HG03457 (cell line): ENCODE measurements around the gene SNX14.

Experiments
- ATAC-seq: cut with Tn5 transposase; IDR thresholded peaks from one replicate; pipeline ENCODE4 v1.9.1; 2021; ENCODE audit warnings: moderate number of reproducible peaks; ENCODE audit not compliant: unreplicated experiment

The SNX14 gene

GRCh38 chr6:85506441-85507093 lies 87.1 kb downstream of the SNX14 start:
- no peak for ATAC-seq

DNA sequence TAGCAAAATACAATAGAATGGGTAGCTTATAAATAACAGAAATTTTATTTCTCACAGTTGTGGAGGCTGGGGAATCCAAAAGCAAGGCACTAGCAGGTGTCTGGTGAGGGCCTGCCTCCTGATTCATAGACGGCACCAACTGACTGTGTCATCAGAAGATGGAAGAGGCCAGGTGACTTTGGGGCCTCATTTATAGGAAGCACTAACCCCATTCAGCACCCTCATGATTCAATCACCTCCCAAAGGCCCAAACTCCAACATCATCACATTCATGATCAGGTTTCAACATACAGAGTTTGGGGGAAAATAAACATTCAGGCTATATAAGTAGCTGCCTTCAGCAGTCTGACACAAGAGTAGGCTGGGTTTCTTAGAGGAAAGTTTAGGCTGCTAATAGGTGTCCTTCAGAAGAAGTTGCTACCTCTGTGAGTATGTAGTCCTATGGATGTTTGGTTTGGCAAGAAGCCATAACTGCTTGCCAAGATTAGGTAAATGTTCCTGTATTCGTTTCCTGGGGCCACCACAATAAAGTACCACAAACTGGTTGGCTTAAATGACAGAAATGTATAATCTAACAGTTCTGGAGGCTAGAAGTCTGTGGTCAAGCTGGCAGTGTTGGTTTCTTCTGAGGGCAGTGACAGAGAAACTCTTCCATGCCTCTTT lies 94.9 kb downstream of the SNX14 start:
- no peak for ATAC-seq

DNA sequence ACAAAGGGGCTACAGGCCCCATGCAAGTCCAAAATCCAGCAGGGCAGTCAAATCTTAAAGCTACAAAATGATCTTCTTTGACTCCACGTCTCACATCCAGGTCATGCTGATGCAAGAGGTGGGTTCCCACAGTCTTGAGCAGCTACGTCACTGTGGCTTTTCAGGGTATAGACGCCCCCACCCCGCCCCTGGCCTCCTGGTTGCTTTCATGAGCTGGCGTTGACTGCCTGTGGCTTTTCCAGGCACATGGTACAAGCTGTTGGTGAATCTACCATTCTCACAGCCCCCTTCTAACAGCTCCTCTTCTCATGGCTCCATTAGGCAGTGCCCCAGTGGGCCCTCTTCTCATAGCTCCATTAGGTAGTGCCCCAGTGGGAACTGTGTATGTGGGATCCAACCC lies 96.8 kb downstream of the SNX14 start:
- ATAC-seq: no peak

DNA sequence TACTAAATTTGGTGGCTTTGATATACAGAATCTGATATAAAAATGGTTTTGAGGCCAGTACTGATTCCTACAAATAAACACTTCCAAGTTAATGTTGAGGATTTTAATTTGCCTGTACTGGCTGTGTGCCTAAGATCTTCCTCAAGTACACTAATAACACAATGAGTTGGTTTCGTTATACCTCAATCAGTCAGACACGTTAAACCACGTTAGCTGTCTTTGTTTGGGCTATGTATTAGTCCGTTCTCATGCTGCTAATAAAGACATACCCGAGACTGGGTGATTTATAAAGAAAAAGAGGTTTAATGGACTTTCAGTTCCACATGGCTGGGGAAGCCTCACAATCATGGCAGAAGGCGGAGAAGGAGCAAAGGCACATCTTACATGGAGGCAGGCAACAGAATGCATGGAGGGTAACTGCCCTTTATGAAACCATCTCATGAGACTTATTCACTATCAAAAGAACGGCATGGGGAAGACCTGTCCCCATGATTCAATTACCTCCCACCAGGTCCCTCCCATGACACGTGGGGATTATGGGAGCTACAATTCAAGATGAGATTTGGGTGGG lies 97.6 kb downstream of the SNX14 start:
- no peak for ATAC-seq

- no peak for ATAC-seq
Measured at GRCh38 chr6:85494547-85495536, 98.8 kb downstream of the SNX14 start.

- no peak for ATAC-seq
Measured at GRCh38 chr6:85493389-85493788, 100.3 kb downstream of the SNX14 start.

- ATAC-seq: no peak
Measured at GRCh38 chr6:85490516-85491248, 103.0 kb downstream of the SNX14 start.

DNA sequence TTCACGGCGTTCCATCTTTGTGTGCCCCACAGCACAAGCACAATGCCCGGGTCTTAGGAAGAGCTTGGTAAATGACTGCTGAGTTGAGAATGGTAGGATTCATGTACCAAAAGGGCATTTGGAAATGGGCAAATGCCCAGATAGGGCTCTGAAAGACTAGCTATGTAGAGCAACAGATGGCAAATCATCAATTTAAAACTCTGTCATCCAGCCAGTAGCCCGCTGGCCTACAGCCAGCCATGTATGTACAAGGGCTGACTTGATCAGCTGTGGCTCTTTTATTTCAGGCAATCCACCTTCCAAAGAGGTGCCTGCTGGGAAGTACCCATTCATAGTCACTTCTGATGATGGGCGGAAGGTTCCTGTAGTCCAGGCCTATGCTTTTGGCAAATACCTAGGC lies 108.7 kb downstream of the SNX14 start:
- ATAC-seq: no peak

DNA sequence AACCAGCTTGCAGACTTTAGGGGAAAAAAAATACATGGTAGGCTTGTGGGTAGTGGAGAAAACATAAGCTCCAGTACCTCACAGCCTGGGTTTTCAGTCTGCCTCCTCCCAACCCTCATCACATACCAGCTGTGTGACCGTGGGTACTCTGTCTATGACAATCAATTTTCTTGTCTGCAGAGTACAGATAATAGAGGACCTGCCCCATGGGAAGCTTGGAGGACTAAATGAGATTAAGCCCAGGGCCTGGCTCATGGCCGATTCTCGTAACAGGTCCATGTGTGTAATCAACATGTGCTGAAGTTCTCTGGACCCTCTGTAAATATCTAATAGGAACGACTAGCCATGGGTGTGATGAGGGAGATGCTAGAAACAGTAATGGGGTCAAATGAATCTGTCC lies 109.8 kb downstream of the SNX14 start:
- no peak for ATAC-seq

- peak; percentile 88 for ATAC-seq
Measured at GRCh38 chr6:85482905-85483700, 110.6 kb downstream of the SNX14 start.

- no peak for ATAC-seq
Measured at GRCh38 chr6:85482206-85482904, 111.3 kb downstream of the SNX14 start.

DNA sequence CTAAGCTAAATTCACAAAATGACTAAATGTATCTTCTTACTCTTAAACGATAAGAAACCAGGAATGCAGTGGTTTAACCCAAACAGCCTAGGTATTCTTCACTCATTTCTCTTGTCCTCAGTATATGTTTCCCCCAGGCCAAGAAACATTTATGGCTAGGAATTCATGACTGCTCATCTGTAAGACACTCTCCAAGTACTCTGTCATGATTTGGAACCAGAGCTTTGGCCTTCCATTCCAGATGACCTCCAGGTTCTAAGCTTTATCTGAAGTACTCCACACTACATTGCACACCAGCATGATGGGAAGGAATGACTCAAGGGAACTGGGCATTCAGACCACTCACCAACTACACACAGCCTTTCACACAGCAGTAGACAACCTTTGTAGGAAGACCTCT lies 114.5 kb downstream of the SNX14 start:
- ATAC-seq: no peak

- no peak for ATAC-seq
Measured at GRCh38 chr6:85476532-85476931, 117.1 kb downstream of the SNX14 start.

DNA sequence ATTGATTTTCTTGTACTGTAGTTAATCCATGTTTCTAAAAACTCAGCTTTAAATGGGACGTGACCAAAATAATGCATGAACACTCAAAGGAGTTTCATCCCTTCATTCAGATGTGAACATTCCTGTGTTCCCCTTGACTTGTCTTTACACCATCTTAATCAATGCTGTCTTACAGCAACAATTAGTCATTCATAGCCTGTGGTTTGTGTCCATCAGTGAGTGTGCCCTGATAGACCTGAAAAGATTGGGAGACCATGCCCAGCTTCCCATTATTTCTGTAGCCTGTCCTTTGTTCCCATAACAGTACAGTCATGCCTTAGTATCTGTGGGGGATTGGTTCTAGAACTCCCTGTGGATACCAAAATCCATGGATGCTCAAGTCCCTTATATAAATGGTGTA lies 119.9 kb downstream of the SNX14 start:
- no peak for ATAC-seq

- ATAC-seq: no peak
Measured at GRCh38 chr6:85472744-85473143, 120.9 kb downstream of the SNX14 start.

- ATAC-seq: no peak
Measured at GRCh38 chr6:85470023-85470410, 123.6 kb downstream of the SNX14 start.

DNA sequence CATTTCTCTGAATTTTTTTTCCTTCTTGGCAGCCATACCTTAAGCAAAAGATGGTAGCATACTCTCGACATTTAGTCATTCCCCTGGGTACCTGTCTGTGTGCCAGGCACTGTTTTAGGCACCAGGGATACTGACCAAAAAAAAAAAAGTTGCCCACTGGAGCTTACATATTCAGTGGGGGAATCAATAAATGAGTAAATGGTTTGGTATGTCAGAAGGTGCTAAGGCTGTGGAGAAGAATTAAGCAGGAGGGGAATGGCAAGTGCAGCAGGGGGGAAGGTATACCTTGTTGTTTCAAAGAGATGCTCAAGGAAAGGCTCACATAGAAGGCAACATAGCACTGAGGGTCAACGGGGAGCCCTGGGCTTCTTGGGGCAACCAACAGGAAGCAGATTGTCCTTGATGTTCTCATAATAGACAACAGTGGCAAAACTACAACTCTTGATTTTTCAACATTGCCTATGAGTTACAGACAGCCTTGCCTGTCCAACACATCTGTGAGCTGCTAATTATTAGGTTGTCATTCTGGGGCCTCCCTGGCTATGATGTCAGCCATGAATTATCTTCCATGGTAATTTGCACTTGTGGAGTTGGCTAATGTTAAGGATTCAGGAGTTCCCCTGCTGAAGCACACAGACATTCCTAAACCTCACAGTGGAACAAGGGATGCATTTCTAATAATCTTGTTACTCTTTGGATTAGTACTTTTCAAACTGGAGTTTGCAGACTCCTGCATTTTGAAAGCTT lies 124.2 kb downstream of the SNX14 start:
- no peak for ATAC-seq

DNA sequence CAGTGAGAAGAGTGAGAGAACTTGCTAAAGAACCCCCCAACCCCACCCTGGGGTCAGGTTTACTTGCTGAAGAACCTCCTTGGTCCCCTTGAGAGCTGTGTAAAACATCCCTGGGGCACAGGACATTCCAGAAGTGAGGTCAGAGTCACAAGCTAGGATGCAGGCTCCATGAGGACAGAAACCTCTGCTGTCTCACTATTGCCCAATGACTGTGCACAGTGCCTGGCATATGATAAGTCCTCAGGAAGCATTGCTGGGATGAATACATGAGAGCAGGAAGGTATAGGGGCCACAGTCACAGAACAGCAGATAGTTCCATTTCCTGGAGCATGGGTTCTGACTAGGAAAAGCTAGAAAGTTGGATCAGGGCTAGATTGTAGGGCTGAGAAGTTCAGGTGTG lies 125.3 kb downstream of the SNX14 start:
- ATAC-seq: no peak

DNA sequence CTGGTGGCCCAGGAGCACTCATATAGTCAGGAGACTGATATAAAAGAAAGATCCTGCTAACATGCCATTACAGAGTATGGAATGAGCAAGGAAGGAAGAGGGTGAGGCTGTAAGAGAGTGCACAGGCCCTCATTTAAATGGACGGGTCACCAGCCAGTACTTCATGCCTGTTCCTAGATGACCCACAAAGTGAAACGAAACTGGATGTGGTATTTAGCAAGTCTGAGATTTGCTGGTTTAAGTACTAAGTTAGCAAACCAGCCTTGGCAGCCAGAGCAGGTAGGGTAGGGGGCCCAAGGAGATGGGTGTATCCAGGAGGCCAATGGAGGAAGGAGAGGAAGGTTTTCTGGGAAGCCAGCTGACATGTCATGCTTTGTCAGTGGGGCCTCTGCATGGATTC lies 127.9 kb downstream of the SNX14 start:
- peak; percentile 37 for ATAC-seq
